GM13976 (cell line): ENCODE data around the gene ARRDC2.

Experiments used
- DNase-seq: peaks from one replicate; pipeline ENCODE4 v3.0.0; 2012; ENCODE audit warnings: low spot score
- in situ Hi-C: fragments of 300-500 bp; cut with MboI; formaldehyde crosslinking; loops from one replicate; pipeline ENCODE4 v1.12.0; 2022; ENCODE audit warnings: low sequenced_read_pairs, mixed read lengths, inconsistent platforms; ENCODE audit not compliant: unreplicated experiment
- TF ChIP-seq, protein P1 (sequence below): IDR thresholded peaks from 2 replicates; pipeline ENCODE4 v1.5.1; 2012; ENCODE audit warnings: borderline replicate concordance, mild to moderate bottlenecking; ENCODE audit not compliant: insufficient read depth; ENCODE audit errors: extremely low read depth, missing control alignments, control extremely low read depth

ARRDC2 gene

DNA sequence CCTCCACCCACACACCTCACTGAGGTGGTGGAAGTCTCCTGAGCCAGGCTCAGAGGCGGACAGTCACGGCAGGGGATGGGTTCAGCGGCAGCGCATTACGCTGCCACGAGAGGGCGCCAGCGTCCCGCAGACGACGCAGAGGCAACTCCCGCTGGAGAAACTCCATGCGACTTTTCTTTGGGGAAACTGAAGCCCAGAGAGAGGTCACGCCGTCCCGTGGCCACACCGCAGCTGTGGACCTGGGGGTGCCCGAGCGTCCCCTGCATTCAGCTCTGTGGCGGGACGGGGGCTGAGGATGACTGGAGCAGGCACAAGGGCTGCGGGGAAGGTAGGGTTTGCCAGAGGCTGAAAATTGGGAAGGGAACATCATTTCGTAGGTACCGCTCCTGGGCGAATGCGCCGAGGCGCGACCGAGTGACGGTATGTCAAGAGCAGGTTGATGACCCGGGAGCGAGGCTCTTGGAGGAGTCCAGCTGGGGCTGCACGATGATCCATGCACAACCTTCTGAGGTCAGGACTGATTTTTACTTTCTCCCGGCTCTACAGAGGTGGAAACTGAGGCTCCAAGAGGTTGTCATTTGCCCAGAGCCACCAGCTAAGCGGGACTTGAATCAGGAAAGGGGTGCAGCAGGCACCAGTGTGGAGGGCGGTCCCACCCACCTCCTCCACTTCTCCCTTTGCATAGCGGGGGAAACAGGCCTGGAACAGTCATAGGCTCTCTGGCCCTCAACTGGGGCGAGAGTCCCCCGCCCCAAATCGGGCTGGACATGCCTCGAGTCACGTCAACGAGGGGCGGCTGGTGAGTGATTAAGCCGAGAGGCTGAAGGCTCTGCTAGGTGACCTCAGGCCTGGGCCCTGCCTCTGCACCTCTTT lies 690 bp upstream of the ARRDC2 start:
- TF ChIP-seq, protein P1, sequence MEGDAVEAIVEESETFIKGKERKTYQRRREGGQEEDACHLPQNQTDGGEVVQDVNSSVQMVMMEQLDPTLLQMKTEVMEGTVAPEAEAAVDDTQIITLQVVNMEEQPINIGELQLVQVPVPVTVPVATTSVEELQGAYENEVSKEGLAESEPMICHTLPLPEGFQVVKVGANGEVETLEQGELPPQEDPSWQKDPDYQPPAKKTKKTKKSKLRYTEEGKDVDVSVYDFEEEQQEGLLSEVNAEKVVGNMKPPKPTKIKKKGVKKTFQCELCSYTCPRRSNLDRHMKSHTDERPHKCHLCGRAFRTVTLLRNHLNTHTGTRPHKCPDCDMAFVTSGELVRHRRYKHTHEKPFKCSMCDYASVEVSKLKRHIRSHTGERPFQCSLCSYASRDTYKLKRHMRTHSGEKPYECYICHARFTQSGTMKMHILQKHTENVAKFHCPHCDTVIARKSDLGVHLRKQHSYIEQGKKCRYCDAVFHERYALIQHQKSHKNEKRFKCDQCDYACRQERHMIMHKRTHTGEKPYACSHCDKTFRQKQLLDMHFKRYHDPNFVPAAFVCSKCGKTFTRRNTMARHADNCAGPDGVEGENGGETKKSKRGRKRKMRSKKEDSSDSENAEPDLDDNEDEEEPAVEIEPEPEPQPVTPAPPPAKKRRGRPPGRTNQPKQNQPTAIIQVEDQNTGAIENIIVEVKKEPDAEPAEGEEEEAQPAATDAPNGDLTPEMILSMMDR, result peak; percentile 99
- DNase-seq, result peak; percentile 89
- in situ Hi-C loops, result no loop called here

DNA sequence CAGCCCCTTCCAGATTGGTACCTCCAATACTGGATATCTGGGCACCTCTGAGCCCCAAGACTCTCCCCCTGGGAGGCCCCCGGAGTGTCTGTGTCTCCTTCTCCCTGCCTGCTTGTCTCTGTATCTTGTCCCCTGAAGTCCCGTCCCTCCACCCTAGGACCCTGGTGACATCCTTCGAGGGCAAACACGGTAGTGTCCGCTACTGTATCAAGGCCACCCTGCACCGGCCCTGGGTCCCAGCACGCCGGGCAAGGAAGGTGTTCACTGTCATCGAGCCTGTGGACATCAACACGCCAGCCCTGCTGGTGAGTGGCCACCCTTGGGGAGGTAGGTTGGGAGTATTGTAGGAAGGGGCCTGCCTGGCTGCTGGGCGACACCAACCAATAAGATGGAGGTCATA lies 844 bp downstream of the ARRDC2 start:
- DNase-seq, result no peak
- TF ChIP-seq, protein P1, result no peak
- in situ Hi-C loops, result no loop called here

DNA sequence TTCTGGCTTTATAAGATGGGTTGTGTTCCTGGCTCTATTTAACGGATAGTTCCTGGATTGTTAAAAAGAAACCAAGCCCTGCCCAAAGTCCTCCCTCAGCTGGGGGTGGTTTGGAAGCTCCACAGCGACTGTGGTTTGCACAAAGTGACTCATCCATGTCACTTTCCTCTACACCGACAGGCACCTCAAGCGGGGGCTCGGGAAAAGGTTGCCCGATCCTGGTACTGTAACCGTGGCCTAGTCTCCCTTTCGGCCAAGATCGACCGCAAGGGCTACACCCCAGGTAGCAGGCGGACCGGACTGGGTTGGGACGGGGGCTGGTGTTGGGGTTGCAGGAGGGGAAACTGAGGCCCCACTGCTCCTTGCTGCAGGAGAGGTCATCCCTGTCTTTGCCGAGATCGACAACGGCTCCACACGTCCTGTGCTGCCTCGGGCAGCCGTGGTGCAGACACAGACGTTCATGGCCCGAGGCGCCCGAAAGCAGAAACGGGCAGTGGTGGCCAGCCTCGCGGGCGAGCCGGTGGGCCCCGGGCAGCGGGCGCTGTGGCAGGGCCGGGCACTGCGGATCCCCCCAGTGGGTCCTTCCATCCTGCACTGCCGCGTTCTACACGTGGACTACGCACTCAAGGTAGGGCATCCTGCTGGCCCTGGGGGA lies 1.6 kb downstream of the ARRDC2 start:
- no peak for DNase-seq
- TF ChIP-seq, protein P1, result no peak
- in situ Hi-C loops, result no loop called here

DNA sequence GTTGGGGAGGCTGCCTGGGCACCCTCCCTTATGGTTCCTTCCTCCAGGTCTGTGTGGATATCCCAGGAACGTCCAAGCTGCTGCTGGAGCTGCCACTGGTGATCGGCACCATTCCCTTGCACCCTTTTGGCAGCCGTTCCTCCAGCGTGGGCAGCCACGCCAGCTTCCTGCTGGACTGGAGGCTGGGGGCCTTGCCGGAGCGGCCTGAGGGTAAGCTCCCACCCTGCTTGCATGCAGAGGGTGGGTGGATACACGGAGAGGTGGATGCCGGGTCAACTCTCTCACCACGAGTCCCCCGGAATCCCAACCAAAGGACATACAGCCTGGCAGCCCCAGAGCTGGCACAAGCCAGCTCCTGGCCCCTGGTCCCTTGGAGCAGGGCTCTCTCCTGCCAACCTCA lies 2.2 kb downstream of the ARRDC2 start:
- in situ Hi-C loops, result no loop called here

GRCh38 chr19:18013210-18014111 lies 5.5 kb downstream of the ARRDC2 start:
- in situ Hi-C loops, result no loop called here
- TF ChIP-seq, protein P1, result no peak
- no peak for DNase-seq

More for the DNA sequence above, 2.2 kb downstream of the ARRDC2 start:
- TF ChIP-seq, protein P1, result no peak
- DNase-seq, result no peak

DNA sequence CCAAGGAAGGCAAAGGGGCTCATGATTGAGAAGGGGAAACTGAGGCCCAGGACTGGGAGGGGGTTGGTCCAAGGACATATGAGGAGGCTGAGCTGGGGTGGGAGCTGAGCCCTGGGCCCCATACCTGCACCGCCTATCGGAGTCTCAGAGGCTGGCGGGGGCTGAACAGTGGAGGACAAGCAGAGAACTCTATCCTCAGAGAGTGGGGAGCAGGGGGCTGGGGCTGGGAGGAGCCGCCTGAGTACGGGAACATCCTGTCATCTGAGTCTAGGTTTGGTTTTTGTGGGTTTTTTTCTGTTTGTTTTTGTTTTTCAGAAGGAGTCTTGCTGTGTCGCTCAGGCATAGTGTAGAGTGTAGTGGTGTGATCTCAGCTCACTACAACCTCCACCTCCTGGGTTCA lies 6.2 kb downstream of the ARRDC2 start:
- no peak for DNase-seq
- in situ Hi-C loops, result no loop called here

More for the DNA sequence above, 6.2 kb downstream of the ARRDC2 start:
- TF ChIP-seq, protein P1, result no peak
